ENCODE results near the gene DNAJB6. TPM values are rescaled to one million over a fixed set of nuclear protein-coding genes. Genes with fewer than 3 reads are reported as not detected.
A peak's percentile ranks its signal among the peaks of the same experiment; 100 is the strongest.

Gene DNAJB6
- total RNA-seq, 4 donors from 2014 or later, result 179 to 254 (median 212) TPM

DNA sequence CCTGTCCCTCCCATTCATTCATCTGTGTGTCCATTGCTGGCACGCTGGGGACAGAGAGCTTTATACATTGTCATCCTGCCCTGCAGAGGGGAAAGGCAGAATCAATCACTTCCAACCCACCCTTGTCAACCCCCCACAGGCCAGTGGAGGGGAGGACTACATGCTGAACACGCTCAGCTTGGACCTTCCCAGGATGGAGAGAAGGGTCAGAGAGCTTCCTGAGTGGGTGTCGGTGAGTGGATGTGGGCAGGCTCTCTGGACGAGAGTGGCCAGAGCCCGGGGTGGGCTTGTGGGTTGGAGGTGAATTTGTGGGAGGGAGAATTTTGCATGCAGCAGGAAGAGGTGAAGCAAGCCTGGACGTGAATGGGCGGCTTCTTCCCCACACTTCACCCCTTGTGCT is 93.9 kb downstream of the DNAJB6 start:
- no peak overlapping the region for H3K4me3 ChIP-seq (ENCODE audit: low read depth, poor library complexity, severe bottlenecking)
- DNase-seq (ENCODE audit: low spot score in 2 of 2), result no peak
- WGBS, 2 donors, result 82 to 83% methylated on average over 7 of the region's 7 CpGs
- no peak for TF ChIP-seq POLR2A (IDR thresholded peaks at IDR 0.05)
- TF ChIP-seq, protein P1, sequence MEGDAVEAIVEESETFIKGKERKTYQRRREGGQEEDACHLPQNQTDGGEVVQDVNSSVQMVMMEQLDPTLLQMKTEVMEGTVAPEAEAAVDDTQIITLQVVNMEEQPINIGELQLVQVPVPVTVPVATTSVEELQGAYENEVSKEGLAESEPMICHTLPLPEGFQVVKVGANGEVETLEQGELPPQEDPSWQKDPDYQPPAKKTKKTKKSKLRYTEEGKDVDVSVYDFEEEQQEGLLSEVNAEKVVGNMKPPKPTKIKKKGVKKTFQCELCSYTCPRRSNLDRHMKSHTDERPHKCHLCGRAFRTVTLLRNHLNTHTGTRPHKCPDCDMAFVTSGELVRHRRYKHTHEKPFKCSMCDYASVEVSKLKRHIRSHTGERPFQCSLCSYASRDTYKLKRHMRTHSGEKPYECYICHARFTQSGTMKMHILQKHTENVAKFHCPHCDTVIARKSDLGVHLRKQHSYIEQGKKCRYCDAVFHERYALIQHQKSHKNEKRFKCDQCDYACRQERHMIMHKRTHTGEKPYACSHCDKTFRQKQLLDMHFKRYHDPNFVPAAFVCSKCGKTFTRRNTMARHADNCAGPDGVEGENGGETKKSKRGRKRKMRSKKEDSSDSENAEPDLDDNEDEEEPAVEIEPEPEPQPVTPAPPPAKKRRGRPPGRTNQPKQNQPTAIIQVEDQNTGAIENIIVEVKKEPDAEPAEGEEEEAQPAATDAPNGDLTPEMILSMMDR (IDR thresholded peaks at IDR 0.05), result no peak
- intact Hi-C loops (cut with DNase I; ENCODE audit: low total_unique reads), result loop anchor here (10.0 kb wide), 1 partner anchor 964 kb away; no protein-coding TSS in a partner anchor

DNA sequence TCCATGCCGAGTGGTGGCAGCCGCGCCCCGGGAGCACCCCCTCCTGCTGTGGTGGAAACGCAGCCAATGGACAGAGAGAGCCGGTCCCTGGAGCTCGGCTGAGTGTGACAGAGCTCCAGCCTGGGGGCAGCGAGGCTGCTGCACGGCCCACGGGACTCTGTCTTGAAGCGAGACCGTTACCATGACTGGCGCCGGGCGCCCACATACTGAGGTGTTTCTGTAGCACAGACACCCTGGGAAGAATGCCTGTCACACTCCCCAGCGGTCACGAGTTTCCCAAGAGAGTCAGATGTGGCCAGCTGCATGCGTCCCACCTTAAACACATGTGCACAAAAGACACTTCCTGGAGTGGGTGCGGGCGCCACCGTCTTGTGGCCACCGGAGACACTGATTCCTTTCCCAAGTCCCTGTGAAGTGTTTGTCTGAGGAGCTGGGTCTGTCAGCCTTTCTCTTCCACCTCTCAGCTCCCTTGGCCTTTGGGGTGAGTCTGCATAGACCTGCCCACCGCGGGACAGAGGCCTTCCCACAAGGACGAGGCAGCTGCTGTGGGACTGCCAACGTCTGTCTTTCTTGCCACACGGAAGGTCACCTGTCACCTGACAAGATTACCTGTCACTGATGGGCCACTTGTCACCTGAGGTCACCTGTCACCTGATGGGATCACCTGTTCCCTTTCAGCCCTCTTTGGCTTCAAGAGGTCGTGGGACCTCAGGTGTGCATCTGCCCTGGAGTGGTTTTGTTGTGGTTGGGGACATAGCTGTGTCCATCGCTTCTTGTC is 94.6 kb downstream of the DNAJB6 start:
- intact Hi-C loops (cut with DNase I; ENCODE audit: low total_unique reads), result loop anchor here (10.0 kb wide), 1 partner anchor 963 kb away; no protein-coding TSS in a partner anchor
- peak in 1 of 2 donors; percentile 80 for DNase-seq (ENCODE audit: low spot score in 2 of 2)
- TF ChIP-seq, protein P1 (IDR thresholded peaks at IDR 0.05), result no peak
- TF ChIP-seq POLR2A (IDR thresholded peaks at IDR 0.05), result no peak
- 82 to 84% methylated on average over 18 to 28 of the region's 29 CpGs for WGBS, 2 donors
- no peak overlapping the region for H3K4me3 ChIP-seq (ENCODE audit: low read depth, poor library complexity, severe bottlenecking)

DNA sequence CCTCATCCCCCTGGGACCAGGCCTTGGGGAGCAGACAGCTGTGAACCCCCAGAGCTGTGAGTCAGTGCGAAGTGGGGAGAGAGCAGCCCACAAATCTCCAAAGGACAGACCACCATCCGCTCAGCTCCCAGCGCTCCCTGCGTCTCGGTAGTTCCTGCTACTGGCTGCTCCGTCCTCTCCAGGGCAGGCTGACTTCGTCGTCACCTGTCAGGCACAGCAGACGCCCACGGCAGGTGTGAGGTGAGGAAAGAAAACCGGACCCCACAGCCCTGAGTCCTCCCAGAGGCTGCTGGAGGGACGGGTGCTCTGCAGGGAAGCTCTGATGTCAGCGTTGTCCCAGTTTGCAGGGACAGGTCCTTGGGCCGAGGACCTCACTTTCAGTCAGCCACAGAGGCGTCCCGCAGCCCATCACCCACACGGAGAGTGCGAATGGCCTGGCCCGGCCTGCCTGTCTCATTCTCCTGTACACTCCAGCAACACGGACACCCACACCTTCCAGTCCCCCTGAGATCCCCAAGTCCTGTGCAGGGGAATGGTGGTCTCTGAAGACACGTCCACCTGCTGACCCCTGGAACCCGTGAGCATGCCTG is 95.2 kb downstream of the DNAJB6 start:
- DNase-seq (ENCODE audit: low spot score in 2 of 2), result peak in 1 of 2 donors; percentile 70
- TF ChIP-seq, protein P1 (IDR thresholded peaks at IDR 0.05), result no peak
- TF ChIP-seq POLR2A (IDR thresholded peaks at IDR 0.05), result no peak
- H3K4me3 ChIP-seq (ENCODE audit: low read depth, poor library complexity, severe bottlenecking), result no peak overlapping the region
- WGBS, 2 donors, result 70 to 76% methylated on average over 20 to 22 of the region's 22 CpGs
- intact Hi-C loops (cut with DNase I; ENCODE audit: low total_unique reads), result loop anchor here (10.0 kb wide), 1 partner anchor 963 kb away; no protein-coding TSS in a partner anchor

DNA sequence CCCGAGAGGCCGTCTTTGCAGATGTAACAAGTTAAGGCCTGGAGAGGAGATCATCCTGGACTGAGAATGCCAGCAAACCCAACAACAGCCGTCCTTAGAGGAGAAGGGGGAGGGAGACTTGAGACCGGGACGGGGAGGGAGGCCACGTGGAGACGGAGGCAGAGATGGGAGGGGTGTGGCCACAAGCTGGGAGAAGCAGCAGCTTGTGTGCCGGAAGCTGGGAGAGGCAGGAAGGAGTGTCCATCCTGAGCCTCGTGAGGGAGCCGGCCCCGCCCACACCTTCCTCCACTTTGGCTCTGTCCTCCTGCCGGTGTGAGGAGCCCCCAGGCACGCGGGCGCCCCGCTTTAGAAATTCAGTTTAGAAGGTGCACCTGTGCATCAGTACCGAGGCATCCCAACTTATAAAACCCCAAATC is 95.7 kb downstream of the DNAJB6 start:
- intact Hi-C loops (cut with DNase I; ENCODE audit: low total_unique reads), result loop anchor here (10.0 kb wide), 1 partner anchor 962 kb away; no protein-coding TSS in a partner anchor
- 12 to 15% methylated on average over 17 of the region's 17 CpGs for WGBS, 2 donors

DNA sequence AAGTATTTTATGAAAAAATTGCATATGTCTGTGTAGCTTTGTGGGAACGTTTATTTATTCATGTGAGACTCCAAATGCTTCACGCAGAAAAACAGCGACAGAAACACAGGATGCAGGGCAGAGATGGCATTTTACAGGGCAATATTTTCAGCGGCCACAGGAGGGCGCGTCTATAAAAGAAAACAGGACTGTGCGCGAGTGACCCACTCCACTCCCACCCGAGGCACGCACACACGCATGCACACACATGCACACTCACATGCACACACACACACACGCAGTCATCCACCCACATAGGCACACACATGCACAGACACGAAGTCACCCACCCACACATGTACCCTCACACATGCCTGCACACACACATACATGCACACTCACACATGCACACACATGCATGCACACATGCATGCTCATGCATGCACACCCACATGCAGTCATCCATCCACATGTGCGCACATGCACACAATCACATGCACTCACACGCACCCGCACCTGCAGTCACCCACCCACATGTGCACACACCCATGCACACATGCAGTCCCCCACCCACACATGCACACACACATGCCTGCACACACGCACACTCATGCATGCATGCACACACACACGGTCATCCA is 96.3 kb downstream of the DNAJB6 start:
- intact Hi-C loops (cut with DNase I; ENCODE audit: low total_unique reads), result loop anchor here (10.0 kb wide), 1 partner anchor 962 kb away; no protein-coding TSS in a partner anchor
- peak; percentile 27 to 58 for DNase-seq (ENCODE audit: low spot score in 2 of 2)
- WGBS, 2 donors, result 23 to 26% methylated on average over 18 of the region's 18 CpGs
- TF ChIP-seq POLR2A (IDR thresholded peaks at IDR 0.05), result no peak
- TF ChIP-seq, protein P1 (IDR thresholded peaks at IDR 0.05), result peak in 1 of 3 donors; percentile 13
- no peak overlapping the region for H3K4me3 ChIP-seq (ENCODE audit: low read depth, poor library complexity, severe bottlenecking)

More for the DNA sequence above, 95.7 kb downstream of the DNAJB6 start:
- no peak overlapping the region for H3K4me3 ChIP-seq (ENCODE audit: low read depth, poor library complexity, severe bottlenecking)
- TF ChIP-seq, protein P1 (IDR thresholded peaks at IDR 0.05), result no peak
- TF ChIP-seq POLR2A (IDR thresholded peaks at IDR 0.05), result no peak
- DNase-seq (ENCODE audit: low spot score in 2 of 2), result peak in 1 of 2 donors; percentile 45

Measured in lower leg skin (tissue), 4 donors.